ENCODE results near the gene CHAD. TPM values are rescaled to one million over a fixed set of nuclear protein-coding genes. Genes with fewer than 3 reads are reported as not detected.

Gene CHAD
- total RNA-seq, 1 experiment from 2014 or later: not detected

DNA sequence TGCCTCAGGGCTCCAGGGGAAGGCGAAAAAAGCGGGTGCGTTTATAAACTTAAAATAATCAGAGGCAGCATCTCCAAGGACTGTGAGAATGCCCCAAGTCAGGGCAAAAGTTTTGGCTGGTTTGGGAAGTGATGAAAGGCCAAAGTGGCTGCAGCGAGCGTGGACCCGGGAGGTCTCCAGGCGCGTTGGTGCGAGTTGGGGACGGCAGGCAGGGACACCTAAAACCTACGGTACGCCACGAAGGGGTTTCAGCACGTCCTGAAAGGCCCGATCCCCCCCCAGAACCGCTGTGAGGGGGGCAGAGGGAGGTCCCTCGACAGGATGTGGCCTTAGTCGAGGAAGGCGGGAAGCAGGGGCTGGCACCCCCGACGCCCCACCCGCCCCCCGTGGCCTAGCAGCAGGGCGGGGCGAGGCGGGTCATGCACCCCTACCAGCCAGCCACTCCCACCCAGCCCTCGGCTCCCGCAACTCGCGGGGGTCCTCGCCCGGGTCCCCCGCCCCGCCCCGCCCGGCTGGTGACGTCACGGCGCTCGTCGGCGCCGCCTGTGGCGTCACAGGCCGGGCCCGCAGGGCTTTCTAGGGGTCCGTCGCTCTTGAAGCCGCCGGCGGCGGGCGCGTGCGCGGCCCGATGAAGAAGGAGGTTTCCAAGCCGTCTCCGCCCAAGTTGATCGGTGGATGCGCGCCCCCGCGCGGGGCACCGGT is 39.3 kb upstream of the CHAD start, which contains the start of gene MYCBPAP:
Gene MYCBPAP, plus strand, starts transcription at position 569 of the 702 bp plus-strand sequence. CDS start 236 bp downstream, outside the sequence.
- ChIA-PET CTCF (no interaction called here), POLR2A (no interaction called here)
- no TSS peak for BruUV-seq (replicated peaks)
- TF ChIP-seq, protein P1, sequence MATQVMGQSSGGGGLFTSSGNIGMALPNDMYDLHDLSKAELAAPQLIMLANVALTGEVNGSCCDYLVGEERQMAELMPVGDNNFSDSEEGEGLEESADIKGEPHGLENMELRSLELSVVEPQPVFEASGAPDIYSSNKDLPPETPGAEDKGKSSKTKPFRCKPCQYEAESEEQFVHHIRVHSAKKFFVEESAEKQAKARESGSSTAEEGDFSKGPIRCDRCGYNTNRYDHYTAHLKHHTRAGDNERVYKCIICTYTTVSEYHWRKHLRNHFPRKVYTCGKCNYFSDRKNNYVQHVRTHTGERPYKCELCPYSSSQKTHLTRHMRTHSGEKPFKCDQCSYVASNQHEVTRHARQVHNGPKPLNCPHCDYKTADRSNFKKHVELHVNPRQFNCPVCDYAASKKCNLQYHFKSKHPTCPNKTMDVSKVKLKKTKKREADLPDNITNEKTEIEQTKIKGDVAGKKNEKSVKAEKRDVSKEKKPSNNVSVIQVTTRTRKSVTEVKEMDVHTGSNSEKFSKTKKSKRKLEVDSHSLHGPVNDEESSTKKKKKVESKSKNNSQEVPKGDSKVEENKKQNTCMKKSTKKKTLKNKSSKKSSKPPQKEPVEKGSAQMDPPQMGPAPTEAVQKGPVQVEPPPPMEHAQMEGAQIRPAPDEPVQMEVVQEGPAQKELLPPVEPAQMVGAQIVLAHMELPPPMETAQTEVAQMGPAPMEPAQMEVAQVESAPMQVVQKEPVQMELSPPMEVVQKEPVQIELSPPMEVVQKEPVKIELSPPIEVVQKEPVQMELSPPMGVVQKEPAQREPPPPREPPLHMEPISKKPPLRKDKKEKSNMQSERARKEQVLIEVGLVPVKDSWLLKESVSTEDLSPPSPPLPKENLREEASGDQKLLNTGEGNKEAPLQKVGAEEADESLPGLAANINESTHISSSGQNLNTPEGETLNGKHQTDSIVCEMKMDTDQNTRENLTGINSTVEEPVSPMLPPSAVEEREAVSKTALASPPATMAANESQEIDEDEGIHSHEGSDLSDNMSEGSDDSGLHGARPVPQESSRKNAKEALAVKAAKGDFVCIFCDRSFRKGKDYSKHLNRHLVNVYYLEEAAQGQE (IDR thresholded peaks at IDR 0.05; ENCODE audit: insufficient read depth in 1 of 2, low read depth in 2 of 2, low read length in 1 of 2): no peak
- TF ChIP-seq, protein P2, sequence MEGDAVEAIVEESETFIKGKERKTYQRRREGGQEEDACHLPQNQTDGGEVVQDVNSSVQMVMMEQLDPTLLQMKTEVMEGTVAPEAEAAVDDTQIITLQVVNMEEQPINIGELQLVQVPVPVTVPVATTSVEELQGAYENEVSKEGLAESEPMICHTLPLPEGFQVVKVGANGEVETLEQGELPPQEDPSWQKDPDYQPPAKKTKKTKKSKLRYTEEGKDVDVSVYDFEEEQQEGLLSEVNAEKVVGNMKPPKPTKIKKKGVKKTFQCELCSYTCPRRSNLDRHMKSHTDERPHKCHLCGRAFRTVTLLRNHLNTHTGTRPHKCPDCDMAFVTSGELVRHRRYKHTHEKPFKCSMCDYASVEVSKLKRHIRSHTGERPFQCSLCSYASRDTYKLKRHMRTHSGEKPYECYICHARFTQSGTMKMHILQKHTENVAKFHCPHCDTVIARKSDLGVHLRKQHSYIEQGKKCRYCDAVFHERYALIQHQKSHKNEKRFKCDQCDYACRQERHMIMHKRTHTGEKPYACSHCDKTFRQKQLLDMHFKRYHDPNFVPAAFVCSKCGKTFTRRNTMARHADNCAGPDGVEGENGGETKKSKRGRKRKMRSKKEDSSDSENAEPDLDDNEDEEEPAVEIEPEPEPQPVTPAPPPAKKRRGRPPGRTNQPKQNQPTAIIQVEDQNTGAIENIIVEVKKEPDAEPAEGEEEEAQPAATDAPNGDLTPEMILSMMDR (IDR thresholded peaks at IDR 0.05): no peak
- TF ChIP-seq SIN3A (IDR thresholded peaks at IDR 0.05; ENCODE audit: borderline replicate concordance, insufficient read depth, low read depth, low read length): no peak
- TF ChIP-seq POLR2AphosphoS5 (IDR thresholded peaks at IDR 0.05; ENCODE audit: low read depth, low read length): no peak
- peak; percentile 74 for TF ChIP-seq TCF7L2 (IDR thresholded peaks at IDR 0.05; ENCODE audit: low read depth, low read length)
- H3K27me3 ChIP-seq (ENCODE audit: control insufficient read depth, insufficient read depth, low read length): no peaks in the 10 kb centered on the region
- in situ Hi-C loops (cut with HindIII; ENCODE audit: low pct_unique_long_range_greater_than_20kb, low sequenced_read_pairs) (no loop called here), intact Hi-C loops (cut with micrococcal nuclease; ENCODE audit: unreplicated experiment) (no loop called here)
- H3K4me3 ChIP-seq (ENCODE audit: low read depth in 2 of 2, low read length in 2 of 2): peak within 1 kb of the TSS; percentile 65 to 83
- ATAC-seq: peak; percentile 88
- no peaks in the 10 kb centered on the region for H3K9me3 ChIP-seq (ENCODE audit: control insufficient read depth, insufficient read depth, low read depth, low read length)
- no peak for DNase-seq (ENCODE audit: low read depth, low spot score)
- H3K4me1 ChIP-seq (ENCODE audit: control insufficient read depth, insufficient read depth, low read length): peaks cover 11% of the 10 kb centered on the region
- H3K27ac ChIP-seq (ENCODE audit: low read length): peak within 1 kb of the TSS; percentile 88
- no peaks in the 10 kb centered on the region for H3K36me3 ChIP-seq (ENCODE audit: control insufficient read depth, insufficient read depth, low read length)

DNA sequence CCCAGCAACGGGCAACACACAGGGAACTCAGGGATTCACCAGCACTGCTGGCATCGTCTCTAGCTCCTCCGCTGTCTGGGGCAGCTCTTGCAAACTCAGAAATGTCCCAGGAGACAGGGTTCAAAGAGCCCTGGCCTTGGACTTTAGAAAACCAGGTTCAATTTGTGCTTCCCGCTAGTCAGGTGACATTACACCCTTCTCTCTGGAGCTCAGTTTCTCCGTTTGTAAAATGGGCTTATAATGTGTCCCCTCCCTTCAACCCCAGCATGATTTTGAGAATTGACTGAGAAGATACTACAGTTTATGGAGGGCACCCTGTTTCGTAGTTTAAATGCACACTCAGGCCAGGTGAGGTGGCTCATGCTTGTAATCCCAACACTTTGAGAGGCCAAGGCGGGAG is 37.6 kb upstream of the CHAD start:
- DNase-seq (ENCODE audit: low read depth, low spot score): no peak
- no peak overlapping the region for H3K4me3 ChIP-seq (ENCODE audit: low read depth in 2 of 2, low read length in 2 of 2)
- TF ChIP-seq TCF7L2 (IDR thresholded peaks at IDR 0.05; ENCODE audit: low read depth, low read length) (no peak), POLR2AphosphoS5 (IDR thresholded peaks at IDR 0.05; ENCODE audit: low read depth, low read length) (no peak), SIN3A (IDR thresholded peaks at IDR 0.05; ENCODE audit: borderline replicate concordance, insufficient read depth, low read depth, low read length) (no peak)
- TF ChIP-seq, protein P2 (IDR thresholded peaks at IDR 0.05): no peak
- TF ChIP-seq, protein P1 (IDR thresholded peaks at IDR 0.05; ENCODE audit: insufficient read depth in 1 of 2, low read depth in 2 of 2, low read length in 1 of 2): no peak
- no peak for ATAC-seq
- ChIA-PET POLR2A (interaction anchor here (0.6 to 0.7 kb wide), 2 partner anchors 21 to 215 kb away, joined by 3 to 9 read pairs; no protein-coding TSS in a partner anchor), CTCF (no interaction called here)
- no peaks in the 10 kb centered on the region for H3K9me3 ChIP-seq (ENCODE audit: control insufficient read depth, insufficient read depth, low read depth, low read length)
- H3K27ac ChIP-seq (ENCODE audit: low read length): no peak overlapping the region
- in situ Hi-C loops (cut with HindIII; ENCODE audit: low pct_unique_long_range_greater_than_20kb, low sequenced_read_pairs) (no loop called here), intact Hi-C loops (cut with micrococcal nuclease; ENCODE audit: unreplicated experiment) (no loop called here)
- peaks cover 11% of the 10 kb centered on the region for H3K4me1 ChIP-seq (ENCODE audit: control insufficient read depth, insufficient read depth, low read length)
- H3K36me3 ChIP-seq (ENCODE audit: control insufficient read depth, insufficient read depth, low read length): no peaks in the 10 kb centered on the region
- BruUV-seq (replicated peaks): no TSS peak
- H3K27me3 ChIP-seq (ENCODE audit: control insufficient read depth, insufficient read depth, low read length): no peaks in the 10 kb centered on the region

All from Panc1 (cell line).